ENCODE results near the gene PRPF31.

The PRPF31 gene

GRCh38 chr19:54100561-54100960 lies 15.0 kb upstream of the PRPF31 start, which contains the start of gene OSCAR:
Gene OSCAR, minus strand, starts transcription at chr19:54100803. Its CDS starts 11 bp downstream, at chr19:54100792.
- no peaks in the 10 kb centered on the region for H3K9me3 Mint-ChIP-seq
- H3K4me3 Mint-ChIP-seq, result peak within 1 kb of the TSS; percentile 64
- H3K27me3 Mint-ChIP-seq (ENCODE audit: low read depth), result peaks cover 11% of the 10 kb centered on the region
- H3K4me1 Mint-ChIP-seq (ENCODE audit: low read depth), result peaks cover 25% of the 10 kb centered on the region
- no peak for DNase-seq (ENCODE audit: low spot score)
- peak within 1 kb of the TSS; percentile 72 for H3K27ac Mint-ChIP-seq
- peaks cover 6% of the 10 kb centered on the region for H3K36me3 Mint-ChIP-seq (ENCODE audit: low read depth)

- peak; percentile 99 for DNase-seq (ENCODE audit: low spot score)
- Mint-ChIP-seq H3K36me3 (ENCODE audit: low read depth) (peaks cover 26% of the 10 kb centered on the region), H3K9me3 (no peaks in the 10 kb centered on the region), H3K27me3 (ENCODE audit: low read depth) (peaks cover 6% of the 10 kb centered on the region), H3K4me3 (peak within 1 kb of the TSS; percentile 97), H3K4me1 (ENCODE audit: low read depth) (peaks cover 20% of the 10 kb centered on the region), H3K27ac (peak within 1 kb of the TSS; percentile 95)
These were observed 13.0 kb upstream of the PRPF31 start, which contains the start of gene NDUFA3 for GRCh38 chr19:54102421-54103169. Gene NDUFA3, plus strand, starts transcription at chr19:54102855. Its CDS starts 24 bp downstream, at chr19:54102879.

GRCh38 chr19:54104998-54105715 lies 10.4 kb upstream of the PRPF31 start:
- H3K36me3 Mint-ChIP-seq (ENCODE audit: low read depth), result peaks cover 35% of the 10 kb centered on the region

GRCh38 chr19:54105796-54106195 lies 9.8 kb upstream of the PRPF31 start:
- no peaks in the 10 kb centered on the region for H3K27me3 Mint-ChIP-seq (ENCODE audit: low read depth)
- H3K4me3 Mint-ChIP-seq, result peak overlapping the region; percentile 43
- no peak for DNase-seq (ENCODE audit: low spot score)
- H3K4me1 Mint-ChIP-seq (ENCODE audit: low read depth), result peaks cover 20% of the 10 kb centered on the region
- peaks cover 40% of the 10 kb centered on the region for H3K36me3 Mint-ChIP-seq (ENCODE audit: low read depth)
- peak overlapping the region; percentile 45 for H3K27ac Mint-ChIP-seq
- no peaks in the 10 kb centered on the region for H3K9me3 Mint-ChIP-seq

More at GRCh38 chr19:54104998-54105715, 10.4 kb upstream of the PRPF31 start:
- peaks cover 20% of the 10 kb centered on the region for H3K4me1 Mint-ChIP-seq (ENCODE audit: low read depth)
- peak overlapping the region; percentile 43 for H3K4me3 Mint-ChIP-seq
- H3K27me3 Mint-ChIP-seq (ENCODE audit: low read depth), result no peaks in the 10 kb centered on the region
- DNase-seq (ENCODE audit: low spot score), result no peak
- no peaks in the 10 kb centered on the region for H3K9me3 Mint-ChIP-seq
- peak overlapping the region; percentile 31 for H3K27ac Mint-ChIP-seq

- peaks cover 15% of the 10 kb centered on the region for H3K4me1 Mint-ChIP-seq (ENCODE audit: low read depth)
- no peak overlapping the region for H3K4me3 Mint-ChIP-seq
- no peaks in the 10 kb centered on the region for H3K9me3 Mint-ChIP-seq
- DNase-seq (ENCODE audit: low spot score), result no peak
- H3K27ac Mint-ChIP-seq, result no peak overlapping the region
- no peaks in the 10 kb centered on the region for H3K27me3 Mint-ChIP-seq (ENCODE audit: low read depth)
- peaks cover 42% of the 10 kb centered on the region for H3K36me3 Mint-ChIP-seq (ENCODE audit: low read depth)
These were observed 8.8 kb upstream of the PRPF31 start for GRCh38 chr19:54106716-54107115.

- Mint-ChIP-seq H3K27ac (no peak overlapping the region), H3K4me3 (no peak overlapping the region), H3K9me3 (no peaks in the 10 kb centered on the region), H3K36me3 (ENCODE audit: low read depth) (peaks cover 46% of the 10 kb centered on the region), H3K27me3 (ENCODE audit: low read depth) (no peaks in the 10 kb centered on the region), H3K4me1 (ENCODE audit: low read depth) (peaks cover 11% of the 10 kb centered on the region)
- DNase-seq (ENCODE audit: low spot score), result no peak
These were observed 7.6 kb upstream of the PRPF31 start for GRCh38 chr19:54107876-54108490.

- DNase-seq (ENCODE audit: low spot score), result no peak
- Mint-ChIP-seq H3K27ac (no peak overlapping the region), H3K9me3 (no peaks in the 10 kb centered on the region), H3K36me3 (ENCODE audit: low read depth) (peaks cover 51% of the 10 kb centered on the region), H3K4me3 (no peak overlapping the region), H3K4me1 (ENCODE audit: low read depth) (peaks cover 9% of the 10 kb centered on the region), H3K27me3 (ENCODE audit: low read depth) (no peaks in the 10 kb centered on the region)
These were observed 7.1 kb upstream of the PRPF31 start for GRCh38 chr19:54108496-54108895.

GRCh38 chr19:54109651-54110050 lies 5.9 kb upstream of the PRPF31 start:
- Mint-ChIP-seq H3K36me3 (ENCODE audit: low read depth) (peaks cover 53% of the 10 kb centered on the region), H3K27me3 (ENCODE audit: low read depth) (no peaks in the 10 kb centered on the region), H3K4me1 (ENCODE audit: low read depth) (peaks cover 18% of the 10 kb centered on the region), H3K27ac (no peak overlapping the region), H3K4me3 (no peak overlapping the region), H3K9me3 (no peaks in the 10 kb centered on the region)
- DNase-seq (ENCODE audit: low spot score), result no peak

GRCh38 chr19:54114340-54115108 lies 1.0 kb upstream of the PRPF31 start:
- H3K9me3 Mint-ChIP-seq, result no peaks in the 10 kb centered on the region
- H3K27ac Mint-ChIP-seq, result peak overlapping the region; percentile 93
- H3K4me3 Mint-ChIP-seq, result peak overlapping the region; percentile 95
- DNase-seq (ENCODE audit: low spot score), result peak; percentile 45
- peaks cover 24% of the 10 kb centered on the region for H3K4me1 Mint-ChIP-seq (ENCODE audit: low read depth)
- peaks cover 32% of the 10 kb centered on the region for H3K36me3 Mint-ChIP-seq (ENCODE audit: low read depth)
- H3K27me3 Mint-ChIP-seq (ENCODE audit: low read depth), result peaks cover 2% of the 10 kb centered on the region

GRCh38 chr19:54121259-54121658 lies 5.7 kb downstream of the PRPF31 start:
- Mint-ChIP-seq H3K9me3 (no peaks in the 10 kb centered on the region), H3K36me3 (ENCODE audit: low read depth) (peaks cover 26% of the 10 kb centered on the region), H3K27ac (no peak overlapping the region), H3K27me3 (ENCODE audit: low read depth) (no peaks in the 10 kb centered on the region), H3K4me3 (no peak overlapping the region), H3K4me1 (ENCODE audit: low read depth) (peaks cover 5% of the 10 kb centered on the region)
- DNase-seq (ENCODE audit: low spot score), result no peak

- Mint-ChIP-seq H3K36me3 (ENCODE audit: low read depth) (peaks cover 22% of the 10 kb centered on the region), H3K27ac (no peak overlapping the region), H3K4me1 (ENCODE audit: low read depth) (no peaks in the 10 kb centered on the region)
These were observed 8.1 kb downstream of the PRPF31 start for GRCh38 chr19:54123682-54124081.

GRCh38 chr19:54124393-54124792 lies 8.8 kb downstream of the PRPF31 start:
- DNase-seq (ENCODE audit: low spot score), result no peak
- Mint-ChIP-seq H3K9me3 (no peaks in the 10 kb centered on the region), H3K4me1 (ENCODE audit: low read depth) (no peaks in the 10 kb centered on the region), H3K4me3 (no peak overlapping the region), H3K27me3 (ENCODE audit: low read depth) (no peaks in the 10 kb centered on the region), H3K27ac (no peak overlapping the region), H3K36me3 (ENCODE audit: low read depth) (peaks cover 22% of the 10 kb centered on the region)

More at GRCh38 chr19:54123682-54124081, 8.1 kb downstream of the PRPF31 start:
- Mint-ChIP-seq H3K27me3 (ENCODE audit: low read depth) (no peaks in the 10 kb centered on the region), H3K4me3 (no peak overlapping the region), H3K9me3 (no peaks in the 10 kb centered on the region)
- no peak for DNase-seq (ENCODE audit: low spot score)

GRCh38 chr19:54125713-54126112 lies 10.2 kb downstream of the PRPF31 start:
- DNase-seq (ENCODE audit: low spot score), result no peak
- Mint-ChIP-seq H3K36me3 (ENCODE audit: low read depth) (peaks cover 14% of the 10 kb centered on the region), H3K27me3 (ENCODE audit: low read depth) (no peaks in the 10 kb centered on the region), H3K27ac (no peak overlapping the region), H3K4me3 (no peak overlapping the region), H3K4me1 (ENCODE audit: low read depth) (no peaks in the 10 kb centered on the region), H3K9me3 (no peaks in the 10 kb centered on the region)
